ENCODE measurements around the gene LIN52. TPM values are rescaled to one million over a fixed set of nuclear protein-coding genes. Genes with fewer than 3 reads are reported as not detected.

LIN52 gene
- total RNA-seq, 1 donor from 2014 or later, result 25.7 TPM

DNA sequence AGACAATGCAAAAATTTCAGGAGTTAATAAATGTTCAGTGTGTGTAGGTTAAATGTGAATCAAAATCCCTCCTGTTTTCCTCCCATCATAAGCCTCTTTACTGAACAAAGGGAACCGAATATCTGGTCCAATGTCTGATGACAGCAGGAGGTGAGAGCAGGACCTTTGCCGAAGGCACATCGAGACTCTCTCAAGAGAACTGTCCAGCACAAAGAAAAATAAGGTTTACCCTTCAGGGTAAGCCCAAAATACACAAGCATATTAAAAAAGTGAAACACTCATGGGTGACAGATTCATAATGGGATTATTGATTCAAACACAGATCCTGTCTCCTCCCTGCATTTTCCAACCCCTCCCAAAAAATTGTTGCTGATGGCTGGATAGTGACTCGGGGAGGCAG, 150.3 kb downstream of the LIN52 start:
- H3K27me3 ChIP-seq, result peaks cover 69% of the 10 kb centered on the region
- DNase-seq (ENCODE audit: low spot score), result no peak
- H3K4me1 ChIP-seq, result peaks cover 16% of the 10 kb centered on the region

DNA sequence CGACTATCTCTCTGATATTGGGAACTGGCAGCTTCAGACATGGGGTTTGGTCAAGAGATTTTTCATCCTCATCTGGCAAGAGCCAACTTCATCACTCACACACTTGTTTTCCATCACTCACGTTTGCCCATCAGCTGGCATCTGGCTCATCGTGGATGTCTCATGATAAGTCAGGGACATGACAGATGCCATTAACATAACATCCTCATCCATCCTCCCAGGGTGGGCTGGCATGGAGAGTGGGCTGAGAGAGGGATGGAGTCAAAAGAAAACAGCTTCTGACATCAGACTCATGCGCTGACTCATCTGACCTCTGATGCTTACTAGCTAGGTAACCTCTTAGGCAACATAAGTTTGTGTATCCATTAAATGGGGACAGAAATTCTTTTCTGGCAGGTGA, 152.7 kb downstream of the LIN52 start:
- Histone ChIP-seq H3K4me3 (no peak overlapping the region), H3K79me2 (ENCODE audit: low read depth) (no peaks in the 10 kb centered on the region), H3K36me3 (no peaks in the 10 kb centered on the region), H4K20me1 (ENCODE audit: low read depth) (peaks cover 13% of the 10 kb centered on the region), H3F3A (ENCODE audit: low read depth) (peaks cover 17% of the 10 kb centered on the region), H3K27me3 (peaks cover 82% of the 10 kb centered on the region), H3K27ac (no peak overlapping the region), H2AFZ (replicated peaks) (no peak overlapping the region), H3K4me2 (no peak overlapping the region), H3K9ac (no peak overlapping the region), H3K4me1 (peaks cover 33% of the 10 kb centered on the region), H3K9me3 (ENCODE audit: low read depth) (no peaks in the 10 kb centered on the region)
- Mint-ChIP-seq H3K27ac (no peak overlapping the region), H3K4me1 (peaks cover 4% of the 10 kb centered on the region), H3K9me3 (peaks cover 15% of the 10 kb centered on the region), H3K36me3 (no peaks in the 10 kb centered on the region), H3K27me3 (ENCODE audit: insufficient read depth, low read depth) (peaks cover 70% of the 10 kb centered on the region), H3K4me3 (no peak overlapping the region)
- DNase-seq (ENCODE audit: low spot score), result no peak
- no peak for TF ChIP-seq EZH2phosphoT487 (IDR thresholded peaks at IDR 0.05)
- no peak for TF ChIP-seq EZH2 (IDR thresholded peaks at IDR 0.05)
- TF ChIP-seq, protein P1, sequence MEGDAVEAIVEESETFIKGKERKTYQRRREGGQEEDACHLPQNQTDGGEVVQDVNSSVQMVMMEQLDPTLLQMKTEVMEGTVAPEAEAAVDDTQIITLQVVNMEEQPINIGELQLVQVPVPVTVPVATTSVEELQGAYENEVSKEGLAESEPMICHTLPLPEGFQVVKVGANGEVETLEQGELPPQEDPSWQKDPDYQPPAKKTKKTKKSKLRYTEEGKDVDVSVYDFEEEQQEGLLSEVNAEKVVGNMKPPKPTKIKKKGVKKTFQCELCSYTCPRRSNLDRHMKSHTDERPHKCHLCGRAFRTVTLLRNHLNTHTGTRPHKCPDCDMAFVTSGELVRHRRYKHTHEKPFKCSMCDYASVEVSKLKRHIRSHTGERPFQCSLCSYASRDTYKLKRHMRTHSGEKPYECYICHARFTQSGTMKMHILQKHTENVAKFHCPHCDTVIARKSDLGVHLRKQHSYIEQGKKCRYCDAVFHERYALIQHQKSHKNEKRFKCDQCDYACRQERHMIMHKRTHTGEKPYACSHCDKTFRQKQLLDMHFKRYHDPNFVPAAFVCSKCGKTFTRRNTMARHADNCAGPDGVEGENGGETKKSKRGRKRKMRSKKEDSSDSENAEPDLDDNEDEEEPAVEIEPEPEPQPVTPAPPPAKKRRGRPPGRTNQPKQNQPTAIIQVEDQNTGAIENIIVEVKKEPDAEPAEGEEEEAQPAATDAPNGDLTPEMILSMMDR (IDR thresholded peaks at IDR 0.05), result no peak

More for the DNA sequence above, 150.3 kb downstream of the LIN52 start:
- Histone ChIP-seq H4K20me1 (ENCODE audit: low read depth) (peaks cover 4% of the 10 kb centered on the region), H3K9ac (no peak overlapping the region), H3K4me3 (no peak overlapping the region), H3F3A (ENCODE audit: low read depth) (peaks cover 3% of the 10 kb centered on the region), H3K27ac (no peak overlapping the region), H3K36me3 (no peaks in the 10 kb centered on the region), H3K4me2 (no peak overlapping the region), H3K79me2 (ENCODE audit: low read depth) (no peaks in the 10 kb centered on the region), H2AFZ (replicated peaks) (no peak overlapping the region), H3K9me3 (ENCODE audit: low read depth) (no peaks in the 10 kb centered on the region)
- no peaks in the 10 kb centered on the region for H3K36me3 Mint-ChIP-seq
- TF ChIP-seq EZH2 (IDR thresholded peaks at IDR 0.05), result no peak
- no peak for TF ChIP-seq EZH2phosphoT487 (IDR thresholded peaks at IDR 0.05)
- TF ChIP-seq, protein P1 (IDR thresholded peaks at IDR 0.05), result no peak
- H3K9me3 Mint-ChIP-seq, result peaks cover 22% of the 10 kb centered on the region
- H3K4me1 Mint-ChIP-seq, result no peaks in the 10 kb centered on the region
- H3K27me3 Mint-ChIP-seq (ENCODE audit: insufficient read depth, low read depth), result peaks cover 55% of the 10 kb centered on the region
- H3K4me3 Mint-ChIP-seq, result peak overlapping the region; percentile 29
- H3K27ac Mint-ChIP-seq, result no peak overlapping the region

DNA sequence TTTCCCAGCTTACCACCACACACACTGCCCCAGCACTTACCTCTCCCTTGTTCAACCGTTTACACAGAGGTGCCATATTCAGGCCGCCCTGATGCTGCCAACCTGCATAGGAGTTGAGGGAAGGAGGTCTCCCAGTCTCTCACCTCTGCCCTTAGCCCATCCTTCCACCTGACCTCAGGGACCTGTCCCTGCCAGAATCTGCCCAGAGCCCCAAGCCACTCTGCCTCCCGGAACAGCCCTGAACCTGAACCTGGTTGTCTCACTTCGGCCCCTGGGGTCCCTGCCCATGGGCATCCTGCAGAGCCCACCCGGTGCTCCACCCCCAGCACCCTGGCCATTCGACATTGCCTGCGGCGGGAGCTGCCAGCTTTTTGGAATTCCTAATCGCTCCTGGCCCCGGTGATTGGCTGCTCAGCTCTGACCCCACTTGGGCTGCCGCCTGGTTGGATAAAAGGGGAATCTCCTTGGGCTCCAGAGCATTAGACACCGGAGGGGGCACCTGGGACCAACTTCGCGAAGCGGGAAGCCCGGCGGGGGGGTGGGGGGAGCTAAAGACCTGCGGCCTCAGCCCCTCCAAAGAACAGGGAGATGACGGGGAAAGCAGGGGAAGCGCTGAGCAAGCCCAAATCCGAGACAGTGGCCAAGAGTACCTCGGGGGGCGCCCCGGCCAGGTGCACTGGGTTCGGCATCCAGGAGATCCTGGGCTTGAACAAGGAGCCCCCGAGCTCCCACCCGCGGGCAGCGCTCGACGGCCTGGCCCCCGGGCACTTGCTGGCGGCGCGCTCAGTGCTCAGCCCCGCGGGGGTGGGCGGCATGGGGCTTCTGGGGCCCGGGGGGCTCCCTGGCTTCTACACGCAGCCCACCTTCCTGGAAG, 154.5 kb downstream of the LIN52 start, which contains the start of gene VSX2:
Gene VSX2 (plus strand): TSS at position 476 of the 874 bp plus-strand sequence. CDS start 113 bp downstream, at position 589.
- peaks cover 84% of the 10 kb centered on the region for H3K27me3 Mint-ChIP-seq (ENCODE audit: insufficient read depth, low read depth)
- H3K27ac Mint-ChIP-seq, result no peak within 1 kb of the TSS
- Histone ChIP-seq H3K9me3 (ENCODE audit: low read depth) (no peaks in the 10 kb centered on the region), H3K4me2 (peak within 1 kb of the TSS; percentile 89), H3K27ac (no peak within 1 kb of the TSS), H3K27me3 (peaks cover 97% of the 10 kb centered on the region), H4K20me1 (ENCODE audit: low read depth) (peaks cover 21% of the 10 kb centered on the region), H3K4me3 (peak within 1 kb of the TSS; percentile 45), H3K79me2 (ENCODE audit: low read depth) (no peaks in the 10 kb centered on the region), H3F3A (ENCODE audit: low read depth) (peaks cover 31% of the 10 kb centered on the region), H2AFZ (replicated peaks) (peak within 1 kb of the TSS; percentile 64), H3K4me1 (peaks cover 38% of the 10 kb centered on the region), H3K36me3 (no peaks in the 10 kb centered on the region), H3K9ac (no peak within 1 kb of the TSS)
- peak within 1 kb of the TSS; percentile 58 for H3K4me3 Mint-ChIP-seq
- H3K9me3 Mint-ChIP-seq, result peaks cover 13% of the 10 kb centered on the region
- peak; percentile 70 for DNase-seq (ENCODE audit: low spot score)
- TF ChIP-seq EZH2 (IDR thresholded peaks at IDR 0.05) (no peak), EZH2phosphoT487 (IDR thresholded peaks at IDR 0.05) (no peak)
- TF ChIP-seq, protein P1 (IDR thresholded peaks at IDR 0.05), result no peak
- no peaks in the 10 kb centered on the region for H3K36me3 Mint-ChIP-seq
- H3K4me1 Mint-ChIP-seq, result peaks cover 8% of the 10 kb centered on the region

Measured in neural progenitor cell (in vitro differentiated cells).